Activated CD4-positive, alpha-beta T cell treated with anti-CD3 and anti-CD28 coated beads, Interleukin-2, amount 50 U/mL, for 1 hour (primary cell): Measurements from ENCODE around the gene CDH13.

Experiments
- DNase-seq: peaks from one replicate; pipeline ENCODE4 v3.0.0-alpha.2; 2020

The CDH13 gene

DNA sequence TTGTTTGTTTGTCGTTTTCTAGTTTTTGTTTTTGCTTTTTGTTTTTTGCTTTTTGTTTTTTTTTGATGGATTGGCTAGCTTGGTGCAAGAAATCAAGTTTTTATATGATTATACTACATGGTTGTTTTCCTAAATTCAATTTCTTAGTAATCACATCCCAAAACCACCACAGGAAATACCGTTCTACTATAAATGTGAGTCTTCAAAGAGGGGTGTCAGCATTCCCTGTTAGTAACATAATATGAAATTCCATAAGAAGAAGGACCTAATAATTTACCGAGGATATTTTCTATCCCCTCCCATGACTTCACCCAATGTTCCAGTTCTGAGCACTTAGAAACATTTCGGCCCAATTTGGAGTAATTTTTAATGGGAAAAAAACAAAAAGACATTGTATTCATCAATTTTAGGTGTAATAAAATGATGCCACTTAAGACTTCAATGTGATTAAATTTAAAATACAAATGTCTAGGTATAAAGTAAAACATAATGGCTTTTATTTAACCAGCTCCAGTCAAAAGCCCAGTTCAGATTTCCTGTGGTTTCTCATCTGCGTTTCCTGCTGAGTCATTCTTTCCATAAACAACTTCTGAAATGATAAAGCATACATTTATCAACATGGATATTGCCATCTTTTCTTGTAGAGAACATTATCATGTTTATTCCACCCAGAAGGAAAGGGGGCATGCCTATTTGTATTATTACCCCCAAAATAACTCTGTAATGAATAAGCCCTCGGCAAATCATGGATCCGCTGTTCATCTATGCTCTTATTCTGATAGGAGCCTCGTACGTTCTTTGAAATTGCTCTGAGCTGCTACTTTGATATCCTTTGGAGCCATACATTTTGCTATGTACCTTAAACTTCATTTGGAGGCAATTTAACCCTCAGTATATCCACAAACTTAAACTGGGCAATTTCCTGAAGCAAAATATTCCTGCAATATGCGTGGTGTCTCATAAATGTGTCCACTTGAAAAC, 1209.1 kb downstream of the CDH13 start:
- no peak for DNase-seq

DNA sequence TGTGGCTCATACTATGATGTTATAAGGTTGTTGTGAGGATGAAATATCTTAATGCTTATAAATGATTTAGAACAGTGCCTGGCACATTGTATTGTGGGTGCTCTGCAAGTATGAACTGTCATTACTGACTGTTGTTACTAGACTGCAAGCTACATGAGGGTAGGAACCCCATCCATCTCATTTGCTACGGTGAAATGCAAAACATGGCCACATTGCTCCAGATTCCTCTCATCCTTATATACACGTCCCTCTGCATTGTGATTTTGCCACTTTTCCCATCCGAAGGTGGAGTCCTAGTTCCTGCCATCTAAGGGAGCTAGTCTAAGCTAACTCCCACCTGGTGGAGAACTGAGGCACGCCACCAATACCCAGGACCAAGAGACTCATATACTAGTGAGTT, 1210.8 kb downstream of the CDH13 start:
- no peak for DNase-seq

DNA sequence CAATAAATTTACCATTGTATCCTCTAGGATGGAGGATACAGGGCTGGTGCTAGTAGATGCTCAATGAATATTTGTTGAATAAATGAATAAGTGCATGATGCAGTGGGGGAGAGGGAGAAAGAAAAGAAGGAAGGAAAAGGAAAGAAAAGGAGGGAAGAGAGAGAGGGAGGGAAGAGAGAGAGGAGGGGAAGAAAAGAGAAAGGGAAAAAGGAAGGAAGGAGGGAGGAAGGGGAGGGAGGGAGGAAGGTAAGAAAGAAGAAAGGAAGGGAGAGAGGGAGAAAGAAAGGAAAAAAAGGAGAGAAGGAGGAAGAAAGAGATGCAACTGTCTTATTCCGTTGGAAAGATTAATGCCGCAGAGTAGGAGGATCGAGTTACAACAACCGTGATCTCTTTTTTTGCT, 1211.4 kb downstream of the CDH13 start:
- no peak for DNase-seq

DNA sequence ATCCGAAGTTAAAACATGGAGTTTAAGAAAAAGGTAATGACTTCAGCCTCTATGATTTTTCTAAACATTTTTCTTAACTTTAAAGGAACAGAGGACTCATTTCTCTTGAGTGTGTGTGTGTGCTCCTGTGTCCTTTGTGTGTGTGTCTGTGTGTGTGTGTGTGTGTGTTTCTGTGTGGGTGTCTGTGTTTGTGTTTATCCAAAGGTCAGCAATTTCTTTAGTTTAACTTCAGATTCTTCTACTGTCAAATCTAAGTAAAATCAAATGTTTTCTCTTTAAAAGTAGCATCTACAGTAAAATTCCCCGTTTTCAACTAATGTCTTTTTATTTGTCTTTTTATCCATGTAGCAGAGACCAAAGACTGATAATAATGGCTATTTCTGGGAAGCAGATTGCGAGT, 1212.8 kb downstream of the CDH13 start:
- no peak for DNase-seq

DNA sequence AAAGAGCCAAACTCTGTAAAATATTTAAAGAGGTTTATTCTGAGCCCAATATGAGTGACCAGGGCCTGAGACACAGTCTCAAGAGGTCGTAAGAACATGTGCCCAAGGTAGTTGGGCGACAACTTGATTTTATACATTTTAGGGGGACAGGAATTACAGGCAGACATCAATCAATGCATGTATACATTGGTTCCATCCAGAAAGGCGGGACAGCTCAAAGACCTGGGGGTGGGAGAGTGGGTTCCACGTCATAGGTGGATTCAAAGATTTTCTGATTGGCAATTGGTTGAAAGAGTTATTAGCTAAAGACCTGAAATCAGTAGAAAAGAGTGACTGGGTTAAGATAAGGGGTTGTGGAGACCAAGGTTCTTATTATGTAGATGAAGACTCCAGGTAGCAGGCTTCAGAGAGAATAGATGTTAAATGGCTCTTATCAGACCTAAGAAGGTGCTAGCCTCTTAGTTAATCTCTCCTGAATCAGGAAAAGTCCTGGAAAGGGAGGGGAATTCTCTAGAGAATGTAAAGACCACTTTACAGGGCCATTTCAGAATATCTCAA, 1213.4 kb downstream of the CDH13 start:
- no peak for DNase-seq

DNA sequence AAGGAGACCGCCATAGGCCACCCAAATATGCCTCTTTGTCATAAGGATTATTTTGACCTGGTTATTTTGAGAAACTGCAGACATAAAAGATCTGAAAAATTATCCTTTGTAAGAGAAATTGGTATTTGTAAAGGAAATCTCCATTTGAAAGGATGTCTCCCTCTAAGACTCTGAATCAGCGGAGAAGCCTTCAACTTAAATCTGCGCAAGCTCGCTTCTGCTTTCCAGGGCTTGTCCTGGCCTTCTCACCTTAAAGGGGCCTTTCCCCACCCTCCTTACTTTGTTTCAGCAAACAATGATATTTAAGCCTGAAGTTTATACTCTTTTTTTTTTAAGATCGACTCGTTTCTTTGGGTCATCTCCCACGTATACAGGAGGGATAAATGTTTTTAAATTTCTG, 1215.5 kb downstream of the CDH13 start:
- no peak for DNase-seq

DNA sequence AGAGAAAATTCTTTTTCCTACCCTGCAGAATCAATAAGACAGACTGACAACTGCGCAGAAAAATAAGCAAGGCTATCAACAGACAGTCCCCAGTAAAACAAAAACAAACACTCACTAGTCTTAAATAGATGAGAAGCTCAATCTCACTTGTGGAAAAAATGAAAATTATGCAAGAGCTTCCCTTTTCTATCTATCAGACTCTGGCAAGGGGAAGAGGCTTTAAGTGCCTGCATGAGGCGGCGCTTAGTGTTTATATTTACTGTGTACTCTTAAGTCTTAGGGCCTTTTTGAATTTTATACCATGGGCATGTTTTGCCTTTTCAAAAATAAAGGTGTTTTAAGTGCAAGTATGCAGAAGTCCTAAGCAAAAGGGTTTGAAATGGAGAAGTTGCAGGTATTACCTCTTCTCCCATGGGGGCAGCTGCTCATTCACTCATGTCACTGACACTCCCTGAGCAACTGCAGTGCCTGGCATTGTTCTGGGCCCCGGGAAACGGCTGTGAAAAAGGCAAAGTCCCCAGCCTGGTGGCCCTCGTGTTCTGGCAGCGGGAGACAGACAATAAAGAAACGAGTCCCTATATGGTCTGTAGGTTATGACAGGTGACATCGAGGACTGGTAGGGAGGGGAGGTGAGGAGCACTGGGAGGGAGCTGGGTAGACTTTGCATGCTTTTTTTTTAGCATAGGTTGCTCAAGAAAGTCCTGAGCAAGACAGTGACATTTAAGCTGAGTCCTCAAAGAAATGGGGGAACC, 1216.2 kb downstream of the CDH13 start:
- no peak for DNase-seq

DNA sequence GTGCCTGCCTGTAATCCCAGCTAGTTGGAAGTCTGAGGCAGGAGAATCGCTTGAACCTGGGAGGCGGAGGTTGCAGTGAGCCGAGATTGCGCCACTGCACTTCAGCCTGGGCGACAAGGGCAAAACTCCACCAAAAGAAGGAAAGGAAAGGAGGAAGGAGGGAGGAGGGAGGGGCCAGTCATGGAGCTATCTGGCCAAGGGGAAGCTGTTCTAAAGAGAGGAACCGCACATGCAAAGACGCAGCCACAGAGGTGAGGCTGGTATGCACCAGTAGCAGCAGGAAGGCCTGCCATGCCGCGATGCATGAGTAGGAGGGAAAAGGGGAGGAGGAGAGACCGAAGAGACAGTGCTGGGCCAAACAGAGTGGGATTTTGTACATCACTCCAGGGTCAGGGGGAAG, 1216.9 kb downstream of the CDH13 start:
- DNase-seq, result no peak

DNA sequence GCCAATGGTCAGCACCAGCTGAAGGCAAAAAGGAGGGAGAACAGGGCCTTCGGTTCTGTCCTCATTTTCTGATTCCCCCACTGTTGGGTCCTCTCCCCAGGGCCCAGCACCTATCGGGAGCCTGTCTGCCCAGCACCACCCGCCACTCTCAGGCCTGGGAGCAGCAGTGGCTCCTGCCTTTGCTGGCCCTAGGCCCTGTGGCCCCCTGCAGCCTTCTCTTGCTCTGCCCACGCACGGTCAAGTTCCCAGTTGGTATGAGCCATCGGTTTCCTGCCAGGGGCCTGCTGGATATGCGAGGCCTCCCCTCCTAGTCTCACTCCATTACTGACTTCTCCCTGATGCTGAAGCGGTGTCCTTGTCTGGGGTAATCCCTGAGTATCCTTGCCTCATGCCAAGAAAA, 1218.5 kb downstream of the CDH13 start:
- DNase-seq, result no peak

DNA sequence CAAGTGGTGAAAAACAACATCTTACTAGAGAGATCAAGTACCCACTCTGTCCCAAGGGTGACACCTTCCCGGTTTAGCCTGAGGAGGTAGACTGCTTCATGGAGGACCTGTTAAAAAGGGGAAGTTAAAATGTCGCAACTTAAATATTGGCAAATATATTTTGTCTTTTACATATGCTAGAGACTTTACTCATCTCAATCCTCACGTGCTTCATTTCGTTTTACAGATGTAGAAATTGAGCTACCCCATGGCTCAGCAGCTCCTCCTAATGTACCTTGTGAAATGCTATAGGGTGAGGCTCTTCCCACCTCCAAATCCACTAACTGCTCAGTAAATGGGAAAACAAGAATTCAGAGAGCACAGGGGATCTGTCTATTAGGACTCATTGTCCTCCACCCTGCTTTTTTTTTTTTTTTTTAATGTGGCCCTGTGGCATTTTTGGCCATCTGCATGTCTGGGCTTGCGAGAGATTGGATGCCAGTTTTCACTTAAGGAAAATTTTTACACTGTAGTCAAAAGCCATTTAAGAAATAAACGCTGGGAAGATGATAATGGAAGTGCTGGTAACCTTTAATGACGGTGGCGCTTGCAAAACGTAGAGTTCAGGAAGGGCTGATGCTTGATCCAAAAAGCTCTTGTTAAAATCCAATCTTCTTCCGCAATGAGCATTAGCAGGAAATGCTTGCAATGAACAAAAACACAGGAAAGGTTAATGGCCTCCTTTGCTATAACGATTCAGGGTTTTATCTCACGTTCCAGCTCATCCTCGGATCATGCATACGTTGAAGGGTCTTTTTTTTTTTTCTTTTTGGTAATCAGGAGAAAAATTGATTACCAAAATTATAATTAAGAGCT, 1220.8 kb downstream of the CDH13 start:
- no peak for DNase-seq

DNA sequence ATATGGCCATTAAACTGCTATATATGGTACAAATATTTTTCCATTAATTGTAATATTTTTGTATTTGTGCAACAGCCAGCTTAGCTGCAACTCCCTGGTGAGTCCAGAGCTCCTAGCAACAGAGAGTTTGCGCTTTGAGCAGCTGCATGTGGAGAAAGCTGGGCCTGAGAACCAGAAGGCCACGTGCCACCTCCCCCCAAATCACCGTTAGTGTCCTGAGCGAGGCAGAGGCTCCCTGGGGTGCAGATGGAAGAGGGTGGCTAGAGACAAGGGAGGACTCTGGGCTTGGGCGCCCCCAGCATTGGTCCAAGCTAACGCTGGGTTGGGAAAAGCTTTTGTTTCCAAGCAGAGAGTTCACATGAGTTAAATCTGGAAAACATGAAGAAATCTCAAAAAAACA, 1222.7 kb downstream of the CDH13 start:
- DNase-seq, result no peak
